Sigmoid colon (tissue), 4 donors: ENCODE measurements around the gene MYO15A.

Experiments
- CTCF ChIP-seq, 4 experiments: fragments of 450-650 bp in 3 of 4; fragments of 200-600 bp in 1 of 4; IDR thresholded peaks; one replicate each; pipeline ENCODE4 v1.5.1; 2016 to 2019; ENCODE audit warnings: antibody characterized with exemption in 4 of 4, mild to moderate bottlenecking in 3 of 4, moderate library complexity in 2 of 4
- EP300 ChIP-seq, 4 donors: sonication (generic); formaldehyde crosslinking; IDR thresholded peaks; one replicate each; pipeline ENCODE4 v1.6.1; 2017; ENCODE audit warnings: antibody characterized with exemption in 4 of 4
- POLR2A ChIP-seq, 2 donors: fragments of 450-650 bp; IDR thresholded peaks; one replicate each; pipeline ENCODE4 v1.6.1; 2016; ENCODE audit warnings: antibody characterized with exemption in 2 of 2, mild to moderate bottlenecking in 2 of 2, moderate library complexity in 2 of 2
- POLR2AphosphoS5 ChIP-seq, 4 donors: sonication (generic); formaldehyde crosslinking; IDR thresholded peaks; one replicate each; pipeline ENCODE4 v1.6.1; 2017; ENCODE audit warnings: antibody characterized with exemption in 4 of 4

GRCh38 chr17:18197535-18198194, 89.1 kb downstream of the MYO15A start:
- TF ChIP-seq CTCF (IDR thresholded peaks at IDR 0.05) (no peak), POLR2AphosphoS5 (IDR thresholded peaks at IDR 0.05) (no peak), POLR2A (IDR thresholded peaks at IDR 0.05) (no peak), EP300 (IDR thresholded peaks at IDR 0.05) (no peak)
